ENCODE results near the gene SPATA2.
"Not testable (repeated sequence)": the region's sequence is repeated elsewhere in the genome, so short reads cannot be mapped to it uniquely, and the experiment has no call there.

The SPATA2 gene

GRCh38 chr20:49899541-49900383, 15.6 kb downstream of the SPATA2 start:
- DNase-seq, result no peak

- DNase-seq, result no peak
These were observed 19.1 kb downstream of the SPATA2 start for GRCh38 chr20:49896204-49896603.

- DNase-seq, result not testable (repeated sequence)
These were observed 19.7 kb downstream of the SPATA2 start for GRCh38 chr20:49895474-49896093.

- peak; percentile 50 for DNase-seq
These were observed 21.3 kb downstream of the SPATA2 start for GRCh38 chr20:49894073-49894470.

GRCh38 chr20:49893242-49894072, 21.9 kb downstream of the SPATA2 start:
- DNase-seq, result peak; percentile 67

GRCh38 chr20:49892817-49893216, 22.5 kb downstream of the SPATA2 start:
- no peak for DNase-seq

- DNase-seq, result no peak
These were observed 23.1 kb downstream of the SPATA2 start for GRCh38 chr20:49892260-49892659.

GRCh38 chr20:49891476-49892110, 23.7 kb downstream of the SPATA2 start:
- no peak for DNase-seq

GRCh38 chr20:49890471-49891361, 24.6 kb downstream of the SPATA2 start:
- no peak for DNase-seq

GRCh38 chr20:49889935-49890333, 25.4 kb downstream of the SPATA2 start:
- no peak for DNase-seq

- DNase-seq, result no peak
These were observed 26.1 kb downstream of the SPATA2 start for GRCh38 chr20:49889001-49889934.

- DNase-seq, result peak; percentile 71
These were observed 26.9 kb downstream of the SPATA2 start for GRCh38 chr20:49888212-49889000.

- DNase-seq, result no peak
These were observed 27.8 kb downstream of the SPATA2 start for GRCh38 chr20:49887251-49888211.

GRCh38 chr20:49886571-49887213, 28.6 kb downstream of the SPATA2 start:
- no peak for DNase-seq

- DNase-seq, result no peak
These were observed 29.6 kb downstream of the SPATA2 start for GRCh38 chr20:49885558-49886332.

- no peak for DNase-seq
These were observed 32.0 kb downstream of the SPATA2 start for GRCh38 chr20:49883246-49883802.

All from activated CD4-positive, alpha-beta T cell treated with anti-CD3 and anti-CD28 coated beads for 48 hours (primary cell).